Vagina (tissue), 2 donors: ENCODE results near the gene PDK2. TPM values are rescaled to one million over a fixed set of nuclear protein-coding genes. Genes with fewer than 3 reads are reported as not detected.

Experiments
- DNase-seq, 2 donors: peaks; one replicate each; pipeline ENCODE4 v3.0.0-alpha.2; 2017; ENCODE audit errors: extremely low spot score in 2 of 2
- H3K27ac ChIP-seq: fragments of 200-600 bp; sonication (generic); one replicate; pipeline ENCODE4 v1.5.1; 2019
- H3K27me3 ChIP-seq: fragments of 200-600 bp; sonication (generic); one replicate; pipeline ENCODE4 v1.5.1; 2019
- H3K36me3 ChIP-seq, 2 donors: fragments of 200-600 bp; sonication (generic); one replicate each; pipeline ENCODE4 v1.5.1; 2017 to 2019
- H3K4me1 ChIP-seq: fragments of 200-600 bp; sonication (generic); one replicate; pipeline ENCODE4 v1.5.1; 2019
- H3K4me3 ChIP-seq, 2 donors: fragments of 200-600 bp; sonication (generic); 1 replicate in 1 of 2; 2 replicates in 1 of 2; pipeline ENCODE4 v1.5.1; 2016 to 2019
- H3K9me3 ChIP-seq: fragments of 200-600 bp; sonication (generic); one replicate; pipeline ENCODE4 v1.5.1; 2019
- POLR2A ChIP-seq, 2 donors: fragments of 450-650 bp; IDR thresholded peaks; one replicate each; pipeline ENCODE4 v1.6.1; 2017; ENCODE audit warnings: antibody characterized with exemption in 2 of 2, mild to moderate bottlenecking in 2 of 2, moderate library complexity in 2 of 2
- POLR2AphosphoS5 ChIP-seq, 2 donors: sonication (generic); formaldehyde crosslinking; IDR thresholded peaks; one replicate each; pipeline ENCODE4 v1.9.0; 2017; ENCODE audit warnings: antibody characterized with exemption in 2 of 2, mild to moderate bottlenecking in 2 of 2, low read depth in 1 of 2; ENCODE audit not compliant: insufficient read depth in 1 of 2
- intact Hi-C: fragments of 100-400 bp; cut with DNase I; formaldehyde crosslinking; loops from one replicate; pipeline ENCODE4 v1.15.1; 2023
- total RNA-seq: library from RNA; depleted of rRNA; stranded (reverse); fragments of >200 nt; gene quantifications from one replicate; pipeline ENCODE4 v1.2.3, GENCODE V29; 2016
- TF ChIP-seq, protein P1 (sequence below), 3 experiments: fragments of 450-650 bp in 2 of 3; fragments of 200-600 bp in 1 of 3; sonication (generic) in 1 of 3; IDR thresholded peaks; one replicate each; pipeline ENCODE4 v1.5.1; 2017 to 2019; ENCODE audit warnings: antibody characterized with exemption in 3 of 3, mild to moderate bottlenecking in 2 of 3, moderate library complexity in 2 of 3

PDK2 gene
- total RNA-seq, 1 donor from 2014 or later, result 44.4 TPM

- H3K36me3 ChIP-seq, result no peaks in the 10 kb centered on the region
- TF ChIP-seq, protein P1, sequence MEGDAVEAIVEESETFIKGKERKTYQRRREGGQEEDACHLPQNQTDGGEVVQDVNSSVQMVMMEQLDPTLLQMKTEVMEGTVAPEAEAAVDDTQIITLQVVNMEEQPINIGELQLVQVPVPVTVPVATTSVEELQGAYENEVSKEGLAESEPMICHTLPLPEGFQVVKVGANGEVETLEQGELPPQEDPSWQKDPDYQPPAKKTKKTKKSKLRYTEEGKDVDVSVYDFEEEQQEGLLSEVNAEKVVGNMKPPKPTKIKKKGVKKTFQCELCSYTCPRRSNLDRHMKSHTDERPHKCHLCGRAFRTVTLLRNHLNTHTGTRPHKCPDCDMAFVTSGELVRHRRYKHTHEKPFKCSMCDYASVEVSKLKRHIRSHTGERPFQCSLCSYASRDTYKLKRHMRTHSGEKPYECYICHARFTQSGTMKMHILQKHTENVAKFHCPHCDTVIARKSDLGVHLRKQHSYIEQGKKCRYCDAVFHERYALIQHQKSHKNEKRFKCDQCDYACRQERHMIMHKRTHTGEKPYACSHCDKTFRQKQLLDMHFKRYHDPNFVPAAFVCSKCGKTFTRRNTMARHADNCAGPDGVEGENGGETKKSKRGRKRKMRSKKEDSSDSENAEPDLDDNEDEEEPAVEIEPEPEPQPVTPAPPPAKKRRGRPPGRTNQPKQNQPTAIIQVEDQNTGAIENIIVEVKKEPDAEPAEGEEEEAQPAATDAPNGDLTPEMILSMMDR (IDR thresholded peaks at IDR 0.05), result no peak
- TF ChIP-seq POLR2AphosphoS5 (IDR thresholded peaks at IDR 0.05; ENCODE audit: insufficient read depth in 1 of 2, low read depth in 1 of 2), result no peak
- TF ChIP-seq POLR2A (IDR thresholded peaks at IDR 0.05), result no peak
- peaks cover 38% of the 10 kb centered on the region for H3K4me1 ChIP-seq
- intact Hi-C loops, result no loop called here
- no peaks in the 10 kb centered on the region for H3K27me3 ChIP-seq
- H3K9me3 ChIP-seq, result no peaks in the 10 kb centered on the region
- H3K27ac ChIP-seq, result peak overlapping the region; percentile 27
- H3K4me3 ChIP-seq, result peak overlapping the region; percentile 49 to 67
- no peak for DNase-seq
These were observed 33.5 kb downstream of the PDK2 start for GRCh38 chr17:50128441-50129352.

DNA sequence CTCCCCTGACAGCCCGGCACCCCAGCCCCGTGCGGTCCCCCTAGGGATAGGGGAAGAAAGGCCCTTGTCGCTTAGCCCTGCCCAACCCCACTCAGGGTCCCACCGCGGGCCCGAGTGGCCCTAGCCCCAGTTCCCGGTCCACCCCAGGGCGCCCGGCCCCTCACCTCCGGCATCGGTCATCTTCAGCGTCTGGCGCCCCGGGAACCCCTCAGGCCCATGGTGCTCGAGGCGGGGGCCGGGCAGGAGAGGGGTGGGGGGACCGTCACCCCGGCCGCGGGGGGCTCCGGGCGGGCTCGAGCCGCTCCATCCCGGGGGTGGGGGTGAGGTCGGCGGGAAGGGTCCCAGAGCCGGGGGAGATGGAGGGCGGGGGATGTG, 34.2 kb downstream of the PDK2 start:
- Histone ChIP-seq H3K27me3 (no peaks in the 10 kb centered on the region), H3K4me3 (peak overlapping the region; percentile 49 to 67), H3K36me3 (peaks cover 0 to 2% of the 10 kb centered on the region in 2 donors), H3K4me1 (peaks cover 44% of the 10 kb centered on the region), H3K9me3 (no peaks in the 10 kb centered on the region), H3K27ac (peak overlapping the region; percentile 27)
- no peak for DNase-seq
- TF ChIP-seq, protein P1 (IDR thresholded peaks at IDR 0.05), result no peak
- TF ChIP-seq POLR2A (IDR thresholded peaks at IDR 0.05), result no peak
- no peak for TF ChIP-seq POLR2AphosphoS5 (IDR thresholded peaks at IDR 0.05; ENCODE audit: insufficient read depth in 1 of 2, low read depth in 1 of 2)
- intact Hi-C loops, result no loop called here

- intact Hi-C loops, result no loop called here
- Histone ChIP-seq H3K4me1 (peaks cover 47% of the 10 kb centered on the region), H3K27me3 (no peaks in the 10 kb centered on the region), H3K9me3 (no peaks in the 10 kb centered on the region), H3K4me3 (peak within 1 kb of the TSS; percentile 49 to 67), H3K27ac (peak within 1 kb of the TSS; percentile 27), H3K36me3 (peaks cover 0 to 8% of the 10 kb centered on the region in 2 donors)
- no peak for TF ChIP-seq POLR2A (IDR thresholded peaks at IDR 0.05)
- no peak for TF ChIP-seq POLR2AphosphoS5 (IDR thresholded peaks at IDR 0.05; ENCODE audit: insufficient read depth in 1 of 2, low read depth in 1 of 2)
- TF ChIP-seq, protein P1 (IDR thresholded peaks at IDR 0.05), result no peak
- no peak for DNase-seq
These were observed 34.8 kb downstream of the PDK2 start, which contains the start of gene SAMD14 for GRCh38 chr17:50129728-50130558. SAMD14 (minus strand) TSS chr17:50130160; CDS start chr17:50124959, 5,201 bp downstream.

- H3K4me1 ChIP-seq, result peaks cover 47% of the 10 kb centered on the region
- DNase-seq, result no peak
- H3K27me3 ChIP-seq, result no peaks in the 10 kb centered on the region
- H3K27ac ChIP-seq, result no peak overlapping the region
- H3K9me3 ChIP-seq, result no peaks in the 10 kb centered on the region
- no peak for TF ChIP-seq POLR2A (IDR thresholded peaks at IDR 0.05)
- TF ChIP-seq POLR2AphosphoS5 (IDR thresholded peaks at IDR 0.05; ENCODE audit: insufficient read depth in 1 of 2, low read depth in 1 of 2), result no peak
- TF ChIP-seq, protein P1 (IDR thresholded peaks at IDR 0.05), result no peak
- H3K36me3 ChIP-seq, result peaks cover 0 to 16% of the 10 kb centered on the region in 2 donors
- H3K4me3 ChIP-seq, result peak overlapping the region; percentile 49 to 67
- intact Hi-C loops, result no loop called here
These were observed 35.6 kb downstream of the PDK2 start for GRCh38 chr17:50130559-50131305.
